ENCODE measurements around the gene GET4.

GRCh38 chr7:851204-851603 lies 25.1 kb upstream of the GET4 start:
- TF ChIP-seq CTCF (IDR thresholded peaks at IDR 0.05 in 4 of 5, conservative IDR thresholded peaks at IDR 0.05 in 1 of 5) (no peak), POLR2A (IDR thresholded peaks at IDR 0.05) (no peak)
